Activated CD8-positive, alpha-beta memory T cell treated with anti-CD3 and anti-CD28 coated beads for 4 hours (primary cell): ENCODE measurements around the gene KCTD10.
A peak's percentile ranks its signal among the peaks of the same experiment; 100 is the strongest.

Source experiments
- DNase-seq, 2 donors: peaks; one replicate each; pipeline ENCODE4 v3.0.0-alpha.2; 2020; ENCODE audit warnings: low read depth in 2 of 2

The KCTD10 gene, protein sequence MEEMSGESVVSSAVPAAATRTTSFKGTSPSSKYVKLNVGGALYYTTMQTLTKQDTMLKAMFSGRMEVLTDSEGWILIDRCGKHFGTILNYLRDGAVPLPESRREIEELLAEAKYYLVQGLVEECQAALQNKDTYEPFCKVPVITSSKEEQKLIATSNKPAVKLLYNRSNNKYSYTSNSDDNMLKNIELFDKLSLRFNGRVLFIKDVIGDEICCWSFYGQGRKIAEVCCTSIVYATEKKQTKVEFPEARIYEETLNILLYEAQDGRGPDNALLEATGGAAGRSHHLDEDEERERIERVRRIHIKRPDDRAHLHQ

GRCh38 chr12:109477185-109477962, at the start of gene KCTD10, which contains the start of gene UBE3B:
Gene KCTD10, minus strand, starts transcription at chr12:109477300. Its CDS starts 38 bp downstream, at chr12:109477262.
Gene UBE3B, plus strand, starts transcription at chr12:109477634. Its CDS starts 5,918 bp downstream, at chr12:109483552.
- DNase-seq: peak; percentile 63 to 67

DNA sequence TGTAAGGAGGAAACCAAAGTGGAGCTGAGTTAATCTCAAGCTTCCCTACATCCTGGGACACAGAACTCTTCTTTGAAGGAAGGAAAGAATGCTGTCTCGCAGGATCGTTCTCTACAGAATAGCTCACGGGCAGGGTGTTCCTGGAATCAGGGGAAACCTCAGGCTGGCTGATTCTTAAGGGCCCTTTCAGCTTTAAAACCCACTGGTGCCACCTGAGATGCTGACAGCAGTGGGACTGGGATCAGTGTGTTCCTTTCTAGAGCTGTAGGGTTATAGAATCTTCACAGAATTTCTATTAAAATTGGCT, 48.1 kb upstream of the KCTD10 start:
- no peak for DNase-seq

DNA sequence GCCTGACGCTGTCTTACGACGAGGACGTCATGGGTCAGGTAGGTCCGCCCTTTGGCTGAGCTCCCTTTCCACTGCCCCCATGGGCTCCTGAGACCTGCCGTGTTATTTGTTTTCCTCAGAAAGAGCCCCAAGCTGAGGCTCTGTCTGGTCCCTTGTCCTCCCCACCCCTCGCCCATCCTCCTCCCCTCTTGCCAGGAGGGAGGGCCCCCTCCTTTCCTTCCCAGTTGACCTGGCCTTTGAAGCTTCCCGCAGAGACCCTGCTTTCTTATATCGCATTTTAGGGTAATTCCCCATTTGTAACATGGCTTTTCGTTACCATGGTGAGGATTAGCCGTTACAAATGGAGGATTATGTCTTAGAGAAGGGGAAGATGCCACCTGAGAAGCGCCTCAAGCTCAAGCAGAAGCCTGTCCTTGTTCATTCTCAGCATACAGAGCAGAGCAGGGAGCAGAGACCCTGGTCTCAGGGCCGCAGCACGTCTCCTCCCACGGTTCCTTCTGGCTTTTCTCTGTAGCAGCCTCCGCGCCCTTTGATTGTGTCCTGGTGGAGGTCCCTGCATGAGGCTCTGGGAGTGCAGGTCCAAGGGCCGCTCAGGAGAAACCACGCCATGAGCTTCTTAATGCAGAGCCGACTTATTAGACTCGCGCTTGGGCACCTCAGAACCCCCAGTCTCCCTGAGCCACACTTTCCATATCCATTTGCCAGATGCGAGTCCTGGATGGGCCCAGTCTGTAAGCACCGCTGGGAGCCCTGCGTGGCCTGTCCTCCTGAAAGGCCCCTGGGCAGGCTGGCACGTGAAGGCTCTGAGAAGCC, 47.6 kb upstream of the KCTD10 start:
- no peak for DNase-seq

DNA sequence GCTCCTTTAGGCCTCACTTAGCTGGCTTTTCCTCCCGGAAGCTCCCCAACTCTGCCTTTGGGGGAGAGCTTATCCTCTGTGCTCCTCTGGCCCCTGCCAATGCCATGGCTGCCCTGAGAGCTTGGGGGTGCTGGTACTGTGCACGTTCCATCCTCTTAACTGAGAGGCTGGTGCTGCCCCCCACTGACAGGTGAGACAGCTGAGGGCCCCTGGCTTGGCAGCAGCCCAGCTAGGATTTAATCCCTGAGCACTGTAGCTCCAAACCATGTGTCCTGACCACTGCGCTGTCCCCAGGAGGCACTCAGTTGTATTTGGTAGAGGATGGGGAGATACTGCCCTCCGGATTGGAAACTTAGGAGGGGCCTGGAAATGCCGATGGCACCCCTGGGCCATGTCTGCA, 46.4 kb upstream of the KCTD10 start:
- no peak for DNase-seq

DNA sequence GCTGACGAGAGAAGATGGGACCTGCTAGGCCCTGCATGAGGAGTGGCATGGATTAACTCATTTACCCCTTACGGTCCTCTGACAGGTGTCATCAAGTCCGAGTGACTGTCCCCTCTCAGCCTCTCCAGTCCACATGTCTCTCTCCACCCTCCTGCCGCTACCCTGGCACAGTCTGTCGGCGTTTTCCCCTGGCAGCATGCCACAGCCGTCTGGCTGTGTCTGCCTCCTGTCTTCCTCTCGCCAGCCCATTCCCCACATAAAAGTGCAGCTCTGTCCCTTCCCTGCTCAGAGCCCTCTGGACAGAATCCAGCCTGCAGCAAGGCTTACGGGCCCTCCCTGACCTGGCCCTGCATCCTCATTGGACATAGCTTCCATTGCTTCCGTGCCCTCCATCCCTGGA, 46.0 kb upstream of the KCTD10 start:
- DNase-seq: no peak

DNA sequence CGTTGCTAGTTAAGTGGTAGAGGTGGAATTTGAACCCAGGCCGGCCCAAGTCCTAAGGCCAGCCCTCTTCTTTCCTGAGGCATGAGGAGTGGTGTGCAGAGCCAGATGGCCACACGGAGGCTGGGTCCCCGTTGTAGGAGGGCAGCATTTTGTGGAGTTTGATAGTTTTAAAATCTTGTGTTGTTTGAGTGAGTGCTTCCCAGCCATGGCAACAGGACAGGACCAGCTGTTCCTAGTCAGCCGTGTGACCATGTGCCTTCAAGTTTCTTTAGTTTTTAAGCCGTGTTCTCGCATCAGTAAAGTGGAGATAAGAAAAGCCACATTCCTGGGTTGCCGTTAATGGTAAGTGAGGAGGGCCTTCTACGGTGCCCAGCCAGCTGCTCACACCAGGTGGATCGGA, 44.7 kb upstream of the KCTD10 start:
- no peak for DNase-seq

- no peak for DNase-seq
Observed at GRCh38 chr12:109519787-109520186, 42.7 kb upstream of the KCTD10 start.

DNA sequence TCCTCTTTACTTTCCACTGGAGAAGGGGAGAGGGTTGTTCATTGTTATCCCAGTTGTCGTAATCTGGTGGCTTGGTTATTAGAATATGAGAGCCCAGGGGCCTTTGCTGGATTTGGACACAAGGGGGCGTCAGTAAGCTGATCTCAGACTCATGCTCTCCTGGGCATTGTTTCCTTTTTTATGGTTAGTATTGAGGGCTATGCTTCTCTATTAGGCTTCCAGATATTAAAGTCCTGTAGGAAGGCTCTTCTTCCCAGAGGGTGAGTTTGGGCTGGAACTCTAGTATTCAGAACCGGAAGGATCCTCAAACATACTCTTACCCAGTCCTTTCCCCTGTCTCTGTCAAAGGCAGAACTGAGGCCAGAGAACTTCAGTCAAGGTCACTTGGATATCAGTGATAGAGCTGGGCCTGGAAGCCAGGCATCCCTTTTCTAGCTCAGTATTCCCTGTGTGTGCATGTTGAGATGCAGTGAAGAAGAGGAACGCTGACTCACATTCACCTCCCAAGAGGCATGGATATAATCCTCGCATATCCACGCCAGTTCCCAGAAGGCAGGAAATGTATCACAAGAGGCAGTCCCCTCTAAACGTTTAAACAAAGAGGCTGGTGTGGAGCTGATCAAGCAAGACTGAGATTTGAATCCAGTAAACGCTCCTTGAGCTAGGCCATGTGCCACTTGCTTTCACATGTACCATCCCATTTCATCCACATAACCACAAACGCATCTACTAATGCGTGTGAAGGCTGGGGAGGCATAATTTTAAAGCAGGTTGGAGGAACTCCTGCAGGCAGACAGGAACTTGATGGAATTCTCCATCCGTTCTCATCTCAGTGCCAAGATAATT, 41.9 kb upstream of the KCTD10 start:
- peak in 1 of 2 donors; percentile 20 for DNase-seq

DNA sequence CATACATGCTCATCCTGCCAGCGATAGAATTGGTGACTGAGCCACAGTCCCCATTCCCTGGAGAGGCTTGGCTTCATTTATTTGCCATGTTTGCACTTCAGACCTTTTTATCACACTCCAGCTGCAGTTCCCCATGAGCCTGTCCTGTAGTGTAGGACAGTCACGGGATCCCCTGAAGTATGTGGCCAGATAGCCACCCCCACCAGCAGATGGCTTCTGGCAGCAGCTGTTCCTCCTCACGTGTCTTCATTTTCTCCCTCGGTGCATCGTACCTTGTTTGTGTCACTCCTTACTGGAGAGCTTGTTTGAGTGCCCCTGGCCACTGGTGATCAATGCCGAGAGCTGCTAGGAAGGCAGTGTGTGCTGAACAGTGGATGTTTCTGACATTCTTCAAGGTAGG, 40.5 kb upstream of the KCTD10 start:
- no peak for DNase-seq

DNA sequence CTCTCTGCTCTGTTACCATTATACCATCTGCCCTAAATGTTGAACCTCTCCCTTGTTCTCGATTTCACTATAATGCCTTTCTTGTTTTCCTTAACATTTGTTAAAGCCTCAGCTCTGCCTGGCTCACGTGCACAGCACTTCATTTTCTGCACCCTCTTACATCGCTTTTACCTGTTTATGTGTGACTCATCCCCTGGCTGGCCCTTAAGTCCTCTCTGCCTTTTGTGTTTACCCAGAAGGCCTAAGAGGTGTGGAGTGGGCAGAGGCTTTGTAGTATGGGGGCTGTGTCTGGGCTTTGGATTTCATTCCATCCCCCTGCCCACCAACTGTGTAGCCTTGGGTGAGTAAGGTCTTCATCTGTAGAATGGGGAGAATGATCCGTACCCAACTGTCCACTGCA, 36.9 kb upstream of the KCTD10 start:
- DNase-seq: no peak

DNA sequence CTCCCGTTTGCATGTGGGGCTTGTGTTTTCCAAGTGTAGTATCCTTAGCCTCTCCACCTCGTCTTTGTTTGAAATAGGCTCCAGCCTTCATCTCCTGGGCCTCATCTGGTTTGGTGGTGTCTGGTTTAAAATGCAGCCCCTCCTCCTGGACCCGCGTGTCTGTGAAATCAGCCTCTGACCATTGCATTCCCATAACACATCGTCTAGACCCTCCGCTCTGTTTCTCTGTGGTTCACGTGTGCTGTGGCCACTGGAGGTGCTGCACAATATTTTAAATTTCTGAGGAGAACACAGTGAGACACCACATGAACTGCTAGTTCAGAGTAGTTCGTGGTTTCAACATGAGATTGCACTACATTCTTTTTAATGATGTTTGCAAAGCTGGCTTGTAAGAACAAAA, 36.0 kb upstream of the KCTD10 start:
- no peak for DNase-seq

DNA sequence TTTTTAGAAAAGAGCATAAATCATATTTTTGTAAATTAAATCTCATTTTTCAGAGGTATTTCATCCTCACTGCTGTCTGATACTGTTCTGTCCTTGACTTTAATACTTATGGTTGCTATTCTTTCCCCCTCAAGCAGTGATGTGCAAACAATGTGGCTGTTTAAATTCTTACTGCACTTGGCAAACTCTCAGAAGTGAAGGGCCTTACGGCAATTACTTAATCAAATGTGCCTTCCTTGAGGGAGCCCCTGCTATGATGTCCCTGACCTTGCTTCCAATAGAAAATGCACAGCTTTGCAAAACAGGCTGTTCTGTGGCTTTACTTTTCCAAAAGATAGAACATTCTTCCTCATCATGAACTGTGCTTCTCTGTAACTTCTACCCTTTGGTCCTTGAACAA, 35.5 kb upstream of the KCTD10 start:
- no peak for DNase-seq

DNA sequence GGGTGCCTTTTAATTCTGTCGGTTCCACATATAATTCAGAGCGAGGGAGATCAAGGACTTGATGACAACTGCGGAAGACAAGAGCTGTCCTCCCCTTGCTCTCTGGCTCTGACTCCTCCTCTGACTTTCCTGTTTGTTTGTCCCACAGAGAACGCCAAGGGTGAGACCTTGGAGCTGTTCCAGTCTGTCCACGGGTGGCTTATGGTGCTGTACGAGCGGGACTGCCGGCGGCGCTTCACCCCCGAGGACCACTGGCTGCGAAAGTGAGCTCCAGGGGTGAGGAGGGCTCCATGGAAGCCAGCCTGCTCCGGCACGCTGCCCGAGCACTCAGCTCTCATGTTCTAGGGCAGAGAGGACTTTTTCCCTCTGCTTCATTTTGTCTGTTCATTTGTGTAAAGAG, 33.1 kb upstream of the KCTD10 start:
- no peak for DNase-seq

GRCh38 chr12:109504068-109504467, 27.0 kb upstream of the KCTD10 start:
- DNase-seq: no peak

DNA sequence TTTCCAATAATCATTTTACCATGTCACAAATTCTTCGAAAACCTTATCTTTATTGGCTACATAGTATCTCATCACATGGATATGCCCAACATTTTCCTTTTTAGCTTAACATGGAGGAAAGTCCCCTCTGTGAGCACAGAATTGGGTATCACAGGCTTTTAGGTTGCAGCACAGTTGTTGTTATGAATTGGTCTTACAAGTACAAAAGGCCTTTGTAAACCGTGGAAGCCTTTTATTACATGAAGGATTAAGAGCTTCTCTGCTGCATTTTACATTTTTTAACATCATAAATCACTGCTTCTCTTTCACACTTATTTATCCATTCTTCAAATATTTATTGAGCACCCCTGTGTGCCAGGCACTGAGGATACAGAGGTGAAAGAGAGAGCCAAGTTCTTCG, 26.5 kb upstream of the KCTD10 start:
- DNase-seq: no peak

- no peak for DNase-seq
Observed at GRCh38 chr12:109502332-109502731, 25.2 kb upstream of the KCTD10 start.

DNA sequence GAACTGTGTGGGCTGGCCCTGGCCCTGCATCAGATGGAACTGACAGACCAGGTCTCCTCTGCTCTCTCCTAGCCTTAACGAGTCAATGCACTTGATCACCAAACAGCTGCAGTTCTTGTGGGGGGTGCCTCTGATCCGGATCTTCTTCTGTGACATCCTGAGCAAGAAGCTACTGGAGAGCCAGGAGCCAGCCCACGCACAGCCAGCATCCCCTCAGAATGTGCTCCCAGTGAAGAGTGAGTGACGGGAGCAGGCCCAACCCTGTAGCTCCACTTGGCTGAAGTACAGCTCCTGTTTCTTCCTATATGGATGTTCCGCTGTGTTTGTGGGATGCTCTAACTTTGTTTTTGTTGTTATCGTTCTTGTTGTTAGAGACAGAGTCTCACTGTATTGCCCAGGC, 24.2 kb upstream of the KCTD10 start:
- DNase-seq: no peak

- DNase-seq: no peak
Observed at GRCh38 chr12:109500406-109501185, 23.5 kb upstream of the KCTD10 start.

GRCh38 chr12:109497675-109498074, 20.6 kb upstream of the KCTD10 start:
- DNase-seq: no peak

GRCh38 chr12:109496306-109496705, 19.2 kb upstream of the KCTD10 start:
- no peak for DNase-seq

GRCh38 chr12:109495012-109495411, 17.9 kb upstream of the KCTD10 start:
- no peak for DNase-seq
